H1 (cell line): ENCODE data around the gene EIF3B. TPM values are rescaled to one million over a fixed set of nuclear protein-coding genes. Genes with fewer than 3 reads are reported as not detected.

Source experiments
- EP300 ChIP-seq, 2 experiments: IDR thresholded peaks; 1 replicate in 1 of 2; 2 replicates in 1 of 2; pipeline ENCODE4 v1.6.1; 2011 to 2012; ENCODE audit warnings: low read depth in 2 of 2, low read length in 2 of 2, mild to moderate bottlenecking in 2 of 2, borderline replicate concordance in 1 of 2, inconsistent platforms in 1 of 2, moderate library complexity in 1 of 2
- GABPA ChIP-seq: IDR thresholded peaks from 2 replicates; pipeline ENCODE4 v1.6.1; 2011; ENCODE audit warnings: mild to moderate bottlenecking, low read length, moderate library complexity, borderline replicate concordance; ENCODE audit not compliant: insufficient read depth
- JUND ChIP-seq: IDR thresholded peaks from 2 replicates; pipeline ENCODE4 v1.6.1; 2011; ENCODE audit warnings: mild to moderate bottlenecking, improper control_type of control experiment, low read length
- KDM1A ChIP-seq: fragments of 200-600, 300-600 bp; sonication (generic); IDR thresholded peaks from 2 replicates; pipeline ENCODE4 v1.7.1; 2016; ENCODE audit warnings: mild to moderate bottlenecking, low read length, borderline replicate concordance
- POU5F1 ChIP-seq: IDR thresholded peaks from 2 replicates; pipeline ENCODE4 v1.6.1; 2011; ENCODE audit warnings: low read depth, mild to moderate bottlenecking, low read length, moderate library complexity
- TAF1 ChIP-seq: IDR thresholded peaks from 2 replicates; pipeline ENCODE4 v1.6.1; 2011; ENCODE audit warnings: mild to moderate bottlenecking, low read depth, low read length
- polyA plus RNA-seq, 7 experiments: library from polyadenylated mRNA; depleted of rRNA in 3 of 7; stranded (reverse) in 5 of 7; unstranded in 2 of 7; fragments of >200 nt in 5 of 7; fragments of 200-250 nt in 2 of 7; gene quantifications; 1 replicate in 5 of 7; 2 replicates in 1 of 7; 4 replicates in 1 of 7; pipeline versions ENCODE4 v1.2.1 to v1.2.3, GENCODE V29; 2011 to 2013; ENCODE audit warnings: missing spikeins in 2 of 7, mixed read lengths in 2 of 7
- total RNA-seq: library from RNA; stranded (reverse); fragmentation: NEBNext Ultra II Directional; extraction: Animal tissue kit (Norgen Biotek cat#: 25700); gene quantifications from 2 replicates; pipeline ENCODE4 v1.2.1, GENCODE V29; 2021
- TF ChIP-seq, protein P1 (sequence below): fragments of 300-600 bp; sonication (generic); IDR thresholded peaks from 2 replicates; pipeline ENCODE4 v1.7.1; 2012; ENCODE audit warnings: low read length, moderate library complexity, mild to moderate bottlenecking, inconsistent platforms; ENCODE audit not compliant: insufficient replicate concordance
- TF ChIP-seq, protein P2 (sequence below): IDR thresholded peaks from 2 replicates; pipeline ENCODE4 v1.6.1; 2012; ENCODE audit warnings: low read length, inconsistent platforms

Gene EIF3B
- total and polyA plus RNA-seq, 2 of the 8 experiments (the other 6 are each of a cell fraction or from before 2014, with no cell fraction given), result 167 to 316 TPM

DNA sequence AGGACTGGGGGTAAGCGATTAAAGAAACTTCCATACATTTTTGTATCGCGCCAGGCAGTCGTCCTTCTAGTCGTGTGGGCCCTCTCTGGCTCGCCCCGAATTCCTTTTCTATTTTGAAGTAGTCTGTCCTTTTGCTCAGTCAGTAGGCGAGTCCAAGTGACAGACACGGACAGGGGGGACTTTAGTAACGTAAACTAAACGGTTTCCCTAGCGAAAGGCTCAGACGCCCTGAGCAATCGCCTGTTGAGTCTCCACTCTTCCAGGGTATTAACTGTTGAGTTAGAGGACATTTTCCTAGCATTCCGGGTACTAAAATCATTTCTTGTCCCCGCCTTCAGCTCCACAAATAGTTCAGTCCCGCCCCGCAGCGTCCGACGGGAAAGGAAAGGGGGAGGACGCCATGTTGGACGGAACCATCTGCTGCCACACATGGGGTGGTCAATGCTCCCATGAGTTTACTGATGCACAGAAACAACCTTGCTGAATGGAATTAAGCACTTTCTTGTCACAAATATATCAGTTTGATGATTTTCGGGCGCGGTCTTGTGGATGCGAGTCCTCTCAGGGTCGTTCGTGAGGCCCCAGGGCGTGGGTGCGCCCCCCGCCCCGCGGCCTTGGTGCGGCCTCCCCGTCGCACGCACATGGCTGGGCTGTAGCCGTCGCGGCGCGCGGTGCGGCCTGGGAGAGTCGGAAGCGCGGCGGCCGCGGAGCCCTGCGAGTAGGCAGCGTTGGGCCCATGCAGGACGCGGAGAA lies at the start of gene EIF3B (continued):
- TF ChIP-seq, protein P1, sequence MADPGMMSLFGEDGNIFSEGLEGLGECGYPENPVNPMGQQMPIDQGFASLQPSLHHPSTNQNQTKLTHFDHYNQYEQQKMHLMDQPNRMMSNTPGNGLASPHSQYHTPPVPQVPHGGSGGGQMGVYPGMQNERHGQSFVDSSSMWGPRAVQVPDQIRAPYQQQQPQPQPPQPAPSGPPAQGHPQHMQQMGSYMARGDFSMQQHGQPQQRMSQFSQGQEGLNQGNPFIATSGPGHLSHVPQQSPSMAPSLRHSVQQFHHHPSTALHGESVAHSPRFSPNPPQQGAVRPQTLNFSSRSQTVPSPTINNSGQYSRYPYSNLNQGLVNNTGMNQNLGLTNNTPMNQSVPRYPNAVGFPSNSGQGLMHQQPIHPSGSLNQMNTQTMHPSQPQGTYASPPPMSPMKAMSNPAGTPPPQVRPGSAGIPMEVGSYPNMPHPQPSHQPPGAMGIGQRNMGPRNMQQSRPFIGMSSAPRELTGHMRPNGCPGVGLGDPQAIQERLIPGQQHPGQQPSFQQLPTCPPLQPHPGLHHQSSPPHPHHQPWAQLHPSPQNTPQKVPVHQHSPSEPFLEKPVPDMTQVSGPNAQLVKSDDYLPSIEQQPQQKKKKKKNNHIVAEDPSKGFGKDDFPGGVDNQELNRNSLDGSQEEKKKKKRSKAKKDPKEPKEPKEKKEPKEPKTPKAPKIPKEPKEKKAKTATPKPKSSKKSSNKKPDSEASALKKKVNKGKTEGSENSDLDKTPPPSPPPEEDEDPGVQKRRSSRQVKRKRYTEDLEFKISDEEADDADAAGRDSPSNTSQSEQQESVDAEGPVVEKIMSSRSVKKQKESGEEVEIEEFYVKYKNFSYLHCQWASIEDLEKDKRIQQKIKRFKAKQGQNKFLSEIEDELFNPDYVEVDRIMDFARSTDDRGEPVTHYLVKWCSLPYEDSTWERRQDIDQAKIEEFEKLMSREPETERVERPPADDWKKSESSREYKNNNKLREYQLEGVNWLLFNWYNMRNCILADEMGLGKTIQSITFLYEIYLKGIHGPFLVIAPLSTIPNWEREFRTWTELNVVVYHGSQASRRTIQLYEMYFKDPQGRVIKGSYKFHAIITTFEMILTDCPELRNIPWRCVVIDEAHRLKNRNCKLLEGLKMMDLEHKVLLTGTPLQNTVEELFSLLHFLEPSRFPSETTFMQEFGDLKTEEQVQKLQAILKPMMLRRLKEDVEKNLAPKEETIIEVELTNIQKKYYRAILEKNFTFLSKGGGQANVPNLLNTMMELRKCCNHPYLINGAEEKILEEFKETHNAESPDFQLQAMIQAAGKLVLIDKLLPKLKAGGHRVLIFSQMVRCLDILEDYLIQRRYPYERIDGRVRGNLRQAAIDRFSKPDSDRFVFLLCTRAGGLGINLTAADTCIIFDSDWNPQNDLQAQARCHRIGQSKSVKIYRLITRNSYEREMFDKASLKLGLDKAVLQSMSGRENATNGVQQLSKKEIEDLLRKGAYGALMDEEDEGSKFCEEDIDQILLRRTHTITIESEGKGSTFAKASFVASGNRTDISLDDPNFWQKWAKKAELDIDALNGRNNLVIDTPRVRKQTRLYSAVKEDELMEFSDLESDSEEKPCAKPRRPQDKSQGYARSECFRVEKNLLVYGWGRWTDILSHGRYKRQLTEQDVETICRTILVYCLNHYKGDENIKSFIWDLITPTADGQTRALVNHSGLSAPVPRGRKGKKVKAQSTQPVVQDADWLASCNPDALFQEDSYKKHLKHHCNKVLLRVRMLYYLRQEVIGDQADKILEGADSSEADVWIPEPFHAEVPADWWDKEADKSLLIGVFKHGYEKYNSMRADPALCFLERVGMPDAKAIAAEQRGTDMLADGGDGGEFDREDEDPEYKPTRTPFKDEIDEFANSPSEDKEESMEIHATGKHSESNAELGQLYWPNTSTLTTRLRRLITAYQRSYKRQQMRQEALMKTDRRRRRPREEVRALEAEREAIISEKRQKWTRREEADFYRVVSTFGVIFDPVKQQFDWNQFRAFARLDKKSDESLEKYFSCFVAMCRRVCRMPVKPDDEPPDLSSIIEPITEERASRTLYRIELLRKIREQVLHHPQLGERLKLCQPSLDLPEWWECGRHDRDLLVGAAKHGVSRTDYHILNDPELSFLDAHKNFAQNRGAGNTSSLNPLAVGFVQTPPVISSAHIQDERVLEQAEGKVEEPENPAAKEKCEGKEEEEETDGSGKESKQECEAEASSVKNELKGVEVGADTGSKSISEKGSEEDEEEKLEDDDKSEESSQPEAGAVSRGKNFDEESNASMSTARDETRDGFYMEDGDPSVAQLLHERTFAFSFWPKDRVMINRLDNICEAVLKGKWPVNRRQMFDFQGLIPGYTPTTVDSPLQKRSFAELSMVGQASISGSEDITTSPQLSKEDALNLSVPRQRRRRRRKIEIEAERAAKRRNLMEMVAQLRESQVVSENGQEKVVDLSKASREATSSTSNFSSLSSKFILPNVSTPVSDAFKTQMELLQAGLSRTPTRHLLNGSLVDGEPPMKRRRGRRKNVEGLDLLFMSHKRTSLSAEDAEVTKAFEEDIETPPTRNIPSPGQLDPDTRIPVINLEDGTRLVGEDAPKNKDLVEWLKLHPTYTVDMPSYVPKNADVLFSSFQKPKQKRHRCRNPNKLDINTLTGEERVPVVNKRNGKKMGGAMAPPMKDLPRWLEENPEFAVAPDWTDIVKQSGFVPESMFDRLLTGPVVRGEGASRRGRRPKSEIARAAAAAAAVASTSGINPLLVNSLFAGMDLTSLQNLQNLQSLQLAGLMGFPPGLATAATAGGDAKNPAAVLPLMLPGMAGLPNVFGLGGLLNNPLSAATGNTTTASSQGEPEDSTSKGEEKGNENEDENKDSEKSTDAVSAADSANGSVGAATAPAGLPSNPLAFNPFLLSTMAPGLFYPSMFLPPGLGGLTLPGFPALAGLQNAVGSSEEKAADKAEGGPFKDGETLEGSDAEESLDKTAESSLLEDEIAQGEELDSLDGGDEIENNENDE, result no peak
- TF ChIP-seq EP300 (IDR thresholded peaks at IDR 0.05; ENCODE audit: borderline replicate concordance in 1 of 2, low read depth in 2 of 2, low read length in 2 of 2) (peak in 1 of 2 experiments; percentile 98; a peak in 2 of 3 replicates), TAF1 (peak; percentile 92), KDM1A (no peak), POU5F1 (no peak), JUND (peak; percentile 94), GABPA (no peak)
- TF ChIP-seq, protein P2, sequence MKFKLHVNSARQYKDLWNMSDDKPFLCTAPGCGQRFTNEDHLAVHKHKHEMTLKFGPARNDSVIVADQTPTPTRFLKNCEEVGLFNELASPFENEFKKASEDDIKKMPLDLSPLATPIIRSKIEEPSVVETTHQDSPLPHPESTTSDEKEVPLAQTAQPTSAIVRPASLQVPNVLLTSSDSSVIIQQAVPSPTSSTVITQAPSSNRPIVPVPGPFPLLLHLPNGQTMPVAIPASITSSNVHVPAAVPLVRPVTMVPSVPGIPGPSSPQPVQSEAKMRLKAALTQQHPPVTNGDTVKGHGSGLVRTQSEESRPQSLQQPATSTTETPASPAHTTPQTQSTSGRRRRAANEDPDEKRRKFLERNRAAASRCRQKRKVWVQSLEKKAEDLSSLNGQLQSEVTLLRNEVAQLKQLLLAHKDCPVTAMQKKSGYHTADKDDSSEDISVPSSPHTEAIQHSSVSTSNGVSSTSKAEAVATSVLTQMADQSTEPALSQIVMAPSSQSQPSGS, result peak; percentile 73; the same call in 1 of the 2 replicates
